ENCODE data around the gene FRMD4A.

FRMD4A gene

GRCh38 chr10:13657101-13657680 is 673.5 kb downstream of the FRMD4A start:
- no peak for TF ChIP-seq CTCF (IDR thresholded peaks at IDR 0.05; ENCODE audit: low read depth, low read length, missing control alignments)
- H3K4me3 ChIP-seq (replicated peaks; ENCODE audit: low read depth, low read length) = no peak overlapping the region
- no peak for DNase-seq (ENCODE audit: extremely low read depth, low read depth)

GRCh38 chr10:13656337-13657100 is 674.2 kb downstream of the FRMD4A start:
- H3K4me3 ChIP-seq (replicated peaks; ENCODE audit: low read depth, low read length) = no peak overlapping the region
- DNase-seq (ENCODE audit: extremely low read depth, low read depth) = no peak
- no peak for TF ChIP-seq CTCF (IDR thresholded peaks at IDR 0.05; ENCODE audit: low read depth, low read length, missing control alignments)

DNA sequence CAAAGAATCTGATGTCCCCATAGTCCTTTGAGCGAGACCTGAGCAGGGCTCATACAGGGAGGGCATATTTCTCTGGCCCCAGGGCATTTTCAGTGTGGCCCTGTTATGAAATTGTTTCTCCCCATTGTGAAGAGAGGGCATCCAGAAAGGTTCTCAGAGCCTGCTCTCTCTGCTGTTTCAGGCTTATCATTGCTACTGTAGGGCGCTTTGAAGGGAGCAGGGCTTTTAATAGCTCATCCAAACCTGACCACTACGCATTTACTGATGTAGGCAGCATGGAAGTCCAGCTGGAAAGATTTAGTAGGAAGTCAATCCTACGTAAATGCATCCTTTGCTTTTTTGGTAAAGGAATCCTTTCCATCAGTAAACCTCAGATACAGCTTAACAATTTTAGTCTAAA is 675.9 kb downstream of the FRMD4A start:
- H3K4me3 ChIP-seq (replicated peaks; ENCODE audit: low read depth, low read length) = no peak overlapping the region
- TF ChIP-seq CTCF (IDR thresholded peaks at IDR 0.05; ENCODE audit: low read depth, low read length, missing control alignments) = no peak

GRCh38 chr10:13654118-13654830 is 676.5 kb downstream of the FRMD4A start:
- TF ChIP-seq CTCF (IDR thresholded peaks at IDR 0.05; ENCODE audit: low read depth, low read length, missing control alignments) = no peak

More for the DNA sequence above, 675.9 kb downstream of the FRMD4A start:
- DNase-seq (ENCODE audit: extremely low read depth, low read depth) = no peak

GRCh38 chr10:13652860-13653259 is 677.9 kb downstream of the FRMD4A start:
- H3K4me3 ChIP-seq (replicated peaks; ENCODE audit: low read depth, low read length) = no peak overlapping the region
- DNase-seq (ENCODE audit: extremely low read depth, low read depth) = no peak
- no peak for TF ChIP-seq CTCF (IDR thresholded peaks at IDR 0.05; ENCODE audit: low read depth, low read length, missing control alignments)

More at GRCh38 chr10:13654118-13654830, 676.5 kb downstream of the FRMD4A start:
- DNase-seq (ENCODE audit: extremely low read depth, low read depth) = no peak
- H3K4me3 ChIP-seq (replicated peaks; ENCODE audit: low read depth, low read length) = no peak overlapping the region

GRCh38 chr10:13651969-13652720 is 678.6 kb downstream of the FRMD4A start:
- no peak for DNase-seq (ENCODE audit: extremely low read depth, low read depth)
- no peak for TF ChIP-seq CTCF (IDR thresholded peaks at IDR 0.05; ENCODE audit: low read depth, low read length, missing control alignments)
- H3K4me3 ChIP-seq (replicated peaks; ENCODE audit: low read depth, low read length) = no peak overlapping the region
